GM12878 (cell line): ENCODE data around the gene CLK2.

Experiments
- CTCF ChIP-seq, 3 experiments: IDR thresholded peaks in 2 of 3; conservative IDR thresholded peaks in 1 of 3; 2 replicates each; pipeline ENCODE4 v1.5.1; 2011; ENCODE audit warnings: low read depth in 3 of 3, low read length in 3 of 3, mild to moderate bottlenecking in 3 of 3, control low read depth in 2 of 3, moderate library complexity in 2 of 3, inconsistent platforms in 1 of 3, mixed read lengths in 1 of 3; ENCODE audit not compliant: control insufficient read depth in 2 of 3, insufficient read depth in 1 of 3; ENCODE audit errors: extremely low read depth in 1 of 3
- NR2C1 ChIP-seq: fragments of 450-650 bp; IDR thresholded peaks from 2 replicates; pipeline ENCODE4 v1.6.1; 2017; ENCODE audit warnings: antibody characterized with exemption, mild to moderate bottlenecking, moderate library complexity
- POLR2A ChIP-seq: IDR thresholded peaks from 2 replicates; pipeline ENCODE4 v1.6.1; 2011; ENCODE audit warnings: low read depth, mild to moderate bottlenecking, low read length

DNA sequence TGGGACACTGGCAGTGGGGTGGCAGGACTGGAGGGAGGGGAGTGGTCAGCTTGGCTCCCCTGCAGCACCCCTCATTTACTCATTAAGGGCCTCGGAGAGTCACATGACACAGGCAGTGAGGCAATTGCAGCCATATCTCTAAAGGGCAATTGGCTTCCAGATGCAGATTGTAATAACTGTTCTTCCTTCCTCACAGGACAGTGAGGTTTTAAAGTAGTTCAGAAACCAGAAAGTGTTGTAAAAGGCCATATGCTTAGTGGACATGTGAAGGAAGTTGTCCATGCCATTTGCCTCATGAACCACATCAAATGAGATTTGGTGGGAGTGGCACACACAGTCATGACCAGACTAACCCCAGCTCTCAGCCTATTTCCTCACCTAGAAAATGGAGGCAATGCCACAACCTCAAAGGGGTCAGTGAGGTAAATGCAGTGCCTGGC, 53.7 kb downstream of the CLK2 start:
- TF ChIP-seq CTCF (IDR thresholded peaks at IDR 0.05 in 2 of 3, conservative IDR thresholded peaks at IDR 0.05 in 1 of 3; ENCODE audit: control insufficient read depth in 2 of 3, extremely low read depth in 1 of 3, insufficient read depth in 1 of 3, low read depth in 3 of 3, low read length in 3 of 3) (no peak), NR2C1 (no peak), POLR2A (no peak)
